NK-92 (cell line): ENCODE measurements around the gene JAK1.

Experiments
- DNase-seq: peaks from one replicate; lab custom pipeline; 2025; ENCODE audit not compliant: unreplicated experiment; lab: John Stamatoyannopoulos, UW

Gene JAK1

DNA sequence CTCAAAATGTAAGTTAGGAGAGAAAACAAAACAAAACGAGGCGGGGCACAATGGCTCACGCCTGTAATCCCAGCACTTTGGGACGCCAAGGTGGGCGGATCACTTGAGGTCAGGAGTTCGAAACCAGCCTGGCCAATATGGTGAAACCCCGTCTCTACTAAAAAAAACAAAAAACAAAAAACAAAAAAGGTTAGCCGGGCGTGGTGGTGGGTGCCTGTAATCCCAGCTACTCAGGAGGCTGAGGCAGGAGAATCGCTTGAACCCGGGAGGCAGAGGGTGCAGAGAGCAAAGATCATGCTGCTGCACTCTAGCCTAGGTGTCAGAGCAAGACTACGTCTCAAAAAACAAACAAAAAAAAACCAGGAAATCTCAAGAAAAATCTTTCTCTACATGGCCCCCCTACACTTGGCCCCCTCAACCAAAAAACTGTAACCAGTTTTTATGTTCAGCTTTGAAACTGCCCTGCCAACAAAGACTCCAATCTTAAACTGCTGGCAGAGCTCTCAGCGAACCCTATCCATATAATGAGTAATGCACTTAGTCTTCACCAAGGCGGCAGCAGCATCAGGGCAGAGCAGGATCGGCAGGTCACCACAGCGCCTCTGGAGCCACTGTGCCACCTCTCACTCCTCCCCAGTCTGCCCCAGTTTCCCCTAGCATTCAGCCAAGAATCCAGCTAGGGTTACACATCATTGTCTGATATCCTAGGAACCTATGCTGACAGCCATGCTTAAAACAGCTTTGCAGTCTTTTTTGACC is 71.7 kb downstream of the JAK1 start:
- no peak for DNase-seq

DNA sequence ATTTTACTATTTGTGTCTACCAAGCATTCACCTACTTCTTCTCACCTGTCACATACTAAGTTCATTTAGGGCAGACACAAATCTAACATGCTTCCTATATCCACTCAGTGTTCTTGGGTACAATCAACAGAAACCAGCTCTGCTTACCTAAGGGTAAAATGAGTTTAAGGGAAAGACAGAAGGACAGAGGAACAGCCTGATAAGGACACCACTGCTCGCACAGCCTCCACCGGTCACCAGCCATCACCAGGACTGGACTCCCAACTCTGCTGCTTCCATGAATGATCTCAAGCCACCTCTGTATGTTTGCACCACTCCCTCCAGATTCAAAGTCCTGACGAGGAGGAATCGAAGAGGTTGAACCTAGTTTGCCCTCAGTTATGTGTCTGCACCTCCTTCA is 72.4 kb downstream of the JAK1 start:
- no peak for DNase-seq

DNA sequence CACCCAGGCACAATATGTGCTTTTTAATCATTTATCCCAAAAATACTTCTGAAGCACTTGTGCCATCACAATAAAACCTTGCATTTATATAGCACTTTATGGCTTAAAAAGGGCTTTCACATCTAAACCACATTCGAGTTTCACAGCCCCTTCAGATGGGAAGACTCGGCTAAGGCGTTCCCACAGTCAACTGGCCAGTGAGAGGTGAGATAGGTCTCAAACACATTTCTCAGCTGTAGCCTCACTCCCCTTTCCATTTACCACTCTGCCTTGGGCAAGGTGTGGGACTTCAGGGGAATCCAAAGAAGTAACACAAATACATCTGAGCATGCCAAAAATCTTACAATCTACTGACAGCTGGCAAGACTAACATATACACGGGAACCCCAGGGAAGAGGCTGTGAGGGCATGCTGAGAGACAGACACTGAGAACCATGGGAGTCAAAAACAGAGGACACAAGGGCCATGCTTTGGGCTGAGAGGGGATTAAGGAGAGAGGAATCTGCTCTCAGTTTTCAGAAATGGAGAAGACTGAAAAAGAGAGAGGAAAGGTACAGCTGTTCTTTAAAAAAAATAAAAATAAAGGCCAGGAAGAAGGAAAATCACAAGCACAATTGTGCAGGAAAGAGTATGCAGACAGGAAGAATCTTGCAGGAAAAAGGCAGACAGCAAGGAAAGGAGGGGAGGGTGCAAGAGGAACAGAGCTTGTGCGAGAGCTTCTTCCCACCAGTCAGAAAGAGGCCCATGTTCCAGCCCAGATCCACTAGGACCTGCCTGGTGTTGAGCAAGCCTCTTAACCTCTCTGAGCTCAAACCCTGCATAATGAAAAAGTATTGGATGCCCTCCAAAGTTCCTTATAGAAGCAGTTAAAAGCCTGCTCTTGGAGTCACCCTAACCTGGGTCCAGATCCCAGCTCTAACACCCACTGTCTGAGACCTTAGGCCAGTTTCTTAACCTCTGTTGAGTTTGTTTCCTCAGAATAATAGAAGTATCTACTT is 73.5 kb downstream of the JAK1 start:
- DNase-seq = no peak

DNA sequence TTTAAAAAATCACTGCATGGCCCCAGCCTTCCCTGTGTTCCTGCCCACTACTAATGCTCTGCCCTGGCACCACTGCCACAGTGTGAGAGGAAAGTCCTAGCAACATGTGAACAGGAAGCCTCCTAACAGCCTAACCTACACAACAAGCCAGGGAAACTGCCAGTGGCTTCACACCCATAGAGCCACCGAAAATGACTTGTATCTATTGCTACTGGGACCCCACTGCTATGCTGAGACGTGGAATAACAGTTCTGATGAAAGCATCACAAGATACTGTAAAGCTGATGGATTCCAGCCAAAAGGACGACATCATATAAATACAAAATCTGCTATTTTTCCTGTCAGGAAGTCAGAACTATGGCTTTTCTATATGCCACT is 74.9 kb downstream of the JAK1 start:
- no peak for DNase-seq

DNA sequence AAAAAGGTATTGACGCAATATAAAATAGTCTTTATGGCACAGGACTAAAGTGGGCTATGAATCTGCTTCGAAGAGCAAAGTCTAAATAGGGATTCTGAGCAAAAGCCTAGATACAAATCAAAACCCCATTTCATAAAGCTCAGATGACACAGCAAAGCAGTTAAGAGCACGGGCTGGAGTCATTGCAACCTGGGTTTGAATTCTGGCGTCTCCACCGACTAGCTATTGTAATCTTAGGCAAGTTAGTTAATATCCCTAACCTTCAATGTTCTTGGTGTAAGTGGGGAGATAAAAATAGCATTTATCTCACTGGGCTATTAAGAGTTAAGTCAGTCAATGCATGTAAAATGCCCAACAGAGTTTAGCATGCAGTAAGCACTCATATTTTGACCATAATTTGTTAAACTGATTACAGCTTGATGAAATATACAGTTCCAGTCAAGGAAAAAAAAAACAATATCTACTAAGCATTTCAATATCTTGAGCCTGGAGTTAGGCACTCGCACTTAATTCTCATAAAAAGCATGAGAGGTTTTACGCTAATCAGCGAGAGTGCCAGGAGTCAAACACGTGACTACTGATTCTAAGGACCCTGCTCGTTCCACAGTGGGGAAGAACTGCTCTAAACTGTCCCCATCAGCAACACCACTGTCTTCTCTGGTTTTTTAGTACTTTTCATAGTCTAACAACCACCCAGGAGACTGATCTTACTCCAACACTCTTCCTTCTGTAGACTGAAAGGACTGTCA is 75.5 kb downstream of the JAK1 start:
- DNase-seq = no peak

DNA sequence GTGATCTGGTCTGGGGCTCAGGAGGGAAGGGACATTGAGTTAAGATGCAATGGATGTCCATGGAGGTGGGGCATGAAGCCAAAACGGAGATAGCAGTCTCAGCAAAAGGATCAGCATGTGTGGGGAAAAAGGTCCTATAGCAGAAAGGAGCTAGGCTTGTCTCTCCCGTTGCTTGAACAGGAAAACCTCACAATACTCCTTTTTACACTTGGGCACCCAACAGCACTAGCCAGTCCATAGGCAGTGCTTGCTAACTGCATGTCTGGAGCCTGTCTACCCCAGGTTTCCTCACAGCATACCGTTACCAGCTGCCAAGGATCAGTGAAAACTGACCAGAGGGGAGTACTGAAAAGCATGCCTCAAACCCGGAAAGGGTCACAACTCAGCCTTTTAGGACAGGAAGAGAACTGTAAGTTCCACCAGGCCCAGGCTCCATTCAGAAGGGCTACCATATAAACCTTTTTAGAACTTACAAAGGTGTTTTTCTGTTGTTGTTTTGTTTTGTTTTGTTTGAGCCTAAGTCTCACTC is 78.6 kb downstream of the JAK1 start:
- no peak for DNase-seq

DNA sequence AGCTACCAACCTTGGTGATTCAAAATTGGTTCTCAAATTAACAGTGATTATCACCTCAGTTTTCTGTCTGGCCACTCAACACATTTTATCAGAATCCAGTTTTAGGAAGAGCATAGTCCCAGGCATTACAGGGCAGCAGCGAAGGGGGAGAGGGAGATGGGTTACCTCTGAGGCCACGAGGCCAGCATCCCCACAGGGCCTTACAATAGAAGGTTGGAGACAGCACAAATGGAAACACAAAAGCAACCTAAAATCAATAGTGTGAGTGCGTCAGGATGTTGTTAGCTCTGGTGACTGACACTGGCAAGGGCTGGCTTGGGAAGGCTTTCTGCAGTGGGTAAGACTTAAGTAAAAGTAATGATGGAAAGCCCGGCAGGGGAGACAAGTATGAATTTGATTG is 79.5 kb downstream of the JAK1 start:
- DNase-seq = no peak

DNA sequence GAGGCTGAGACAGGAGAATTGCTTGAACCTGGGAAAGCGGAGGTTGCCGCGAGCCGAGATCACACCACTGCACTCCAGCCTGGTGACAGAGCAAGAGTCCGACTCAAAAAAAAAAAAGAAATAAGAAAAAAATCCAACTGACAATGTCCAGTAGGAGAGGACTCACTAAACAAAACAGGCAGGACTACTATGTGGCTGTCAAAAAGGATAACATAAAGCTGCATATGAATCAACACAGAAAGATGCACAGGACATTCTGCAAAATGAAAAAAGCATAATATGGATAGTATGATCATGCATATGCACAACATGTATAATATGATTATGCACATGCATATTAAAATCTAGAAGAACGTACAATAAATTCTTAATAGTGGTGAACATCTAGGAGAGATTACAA is 80.7 kb downstream of the JAK1 start:
- DNase-seq = no peak

DNA sequence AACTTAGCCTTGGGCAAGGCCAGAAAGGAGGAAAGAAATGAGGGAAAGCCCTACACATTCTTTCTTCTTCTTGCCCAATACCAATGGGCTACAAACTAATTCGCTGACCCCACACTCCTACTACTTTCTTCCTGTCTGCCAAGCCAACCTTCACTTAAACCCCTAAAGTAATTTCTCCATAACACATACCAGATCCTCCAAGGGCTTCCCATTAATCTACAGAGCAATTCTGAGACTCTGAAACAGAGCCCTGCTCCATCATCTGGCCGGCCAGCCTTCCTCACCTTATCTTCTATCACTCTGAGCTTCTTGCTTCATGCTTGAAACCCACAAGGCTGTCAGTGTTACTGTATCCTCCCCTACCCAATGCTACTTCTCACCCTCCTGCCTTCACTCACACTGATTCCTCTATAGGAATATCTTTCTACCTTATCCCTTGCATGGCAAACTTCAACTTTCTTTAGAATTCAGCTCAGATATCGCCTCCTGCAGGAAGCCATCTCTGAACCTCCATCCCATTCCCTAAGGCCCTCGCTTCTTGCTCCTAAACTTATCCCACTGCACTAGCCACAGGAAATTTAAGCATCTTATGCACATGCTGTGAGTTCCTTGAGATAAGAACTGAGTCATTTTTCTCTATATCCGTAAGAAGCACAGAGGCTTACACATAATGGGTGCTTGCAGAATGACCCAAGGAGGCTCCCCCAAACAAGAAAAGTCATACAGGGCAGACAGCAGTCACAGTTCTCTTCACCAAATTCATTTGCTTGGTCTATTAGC is 81.9 kb downstream of the JAK1 start:
- DNase-seq = no peak

DNA sequence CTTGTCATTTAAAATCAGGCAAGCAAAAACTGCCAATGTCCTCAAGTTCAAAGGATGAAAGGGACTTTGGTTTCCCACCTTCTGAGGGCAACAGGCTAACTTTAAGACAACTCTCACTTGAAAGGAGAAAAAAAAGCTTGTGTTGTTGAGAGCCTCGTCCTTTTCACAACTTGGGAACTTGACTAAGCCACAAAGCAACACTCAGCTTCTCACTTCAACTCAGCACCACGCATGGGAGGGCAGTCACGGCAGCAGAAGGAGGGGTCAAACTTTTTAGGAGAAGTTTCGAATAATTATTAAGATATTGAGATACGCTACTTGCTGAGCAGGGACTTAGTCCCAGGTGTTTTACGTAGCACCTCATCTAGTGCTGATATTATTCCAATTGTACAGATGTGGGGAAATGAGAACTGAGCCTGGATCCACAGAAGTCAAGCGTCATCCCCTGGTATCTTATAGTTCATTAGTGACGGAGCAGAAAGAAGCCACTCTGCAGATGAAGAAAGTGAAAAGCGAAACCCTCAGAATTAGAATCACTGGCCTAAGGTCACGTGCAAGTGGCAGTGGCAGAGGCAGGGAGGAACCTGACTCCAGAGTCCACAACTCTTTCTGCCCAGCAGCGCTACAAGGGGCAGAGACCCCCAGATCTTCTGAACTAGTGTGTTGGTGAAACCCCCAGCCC is 83.6 kb downstream of the JAK1 start:
- no peak for DNase-seq

DNA sequence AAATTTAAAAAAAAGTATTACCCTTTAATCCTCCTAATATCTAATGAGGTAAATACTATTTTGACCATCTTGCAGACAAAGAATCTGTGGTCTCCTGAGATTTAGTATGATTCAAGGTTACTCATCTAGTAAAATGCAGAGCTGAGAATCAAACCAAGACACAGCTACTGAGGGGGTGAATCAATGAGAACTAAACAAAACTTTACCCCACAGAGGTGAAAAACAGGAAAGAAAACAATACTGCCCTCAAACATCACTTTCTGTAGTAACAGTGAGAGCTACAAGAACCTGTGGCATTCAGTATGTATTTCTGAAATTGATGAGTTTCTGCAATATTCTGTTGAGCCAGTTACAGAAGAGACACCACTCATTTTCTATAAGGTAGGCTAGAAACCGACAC is 85.1 kb downstream of the JAK1 start:
- no peak for DNase-seq

DNA sequence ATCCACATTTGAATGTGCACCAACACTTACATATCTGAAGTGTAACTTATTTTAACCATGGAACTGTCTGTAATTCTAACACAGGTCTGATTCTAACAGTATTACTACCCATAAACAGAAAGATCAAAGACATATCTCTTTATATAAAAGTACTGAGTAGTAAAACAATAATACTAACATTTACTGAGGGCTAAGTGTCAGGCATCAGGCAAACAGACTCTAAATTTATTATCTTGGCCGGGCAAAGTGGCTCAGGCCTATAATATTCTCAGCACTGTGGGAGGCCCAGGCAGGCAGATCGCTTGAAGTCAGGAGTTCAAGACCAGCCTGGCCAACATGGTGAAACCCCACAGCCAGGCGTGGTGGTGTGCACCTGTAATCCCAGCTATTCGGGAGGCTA is 85.9 kb downstream of the JAK1 start:
- no peak for DNase-seq

DNA sequence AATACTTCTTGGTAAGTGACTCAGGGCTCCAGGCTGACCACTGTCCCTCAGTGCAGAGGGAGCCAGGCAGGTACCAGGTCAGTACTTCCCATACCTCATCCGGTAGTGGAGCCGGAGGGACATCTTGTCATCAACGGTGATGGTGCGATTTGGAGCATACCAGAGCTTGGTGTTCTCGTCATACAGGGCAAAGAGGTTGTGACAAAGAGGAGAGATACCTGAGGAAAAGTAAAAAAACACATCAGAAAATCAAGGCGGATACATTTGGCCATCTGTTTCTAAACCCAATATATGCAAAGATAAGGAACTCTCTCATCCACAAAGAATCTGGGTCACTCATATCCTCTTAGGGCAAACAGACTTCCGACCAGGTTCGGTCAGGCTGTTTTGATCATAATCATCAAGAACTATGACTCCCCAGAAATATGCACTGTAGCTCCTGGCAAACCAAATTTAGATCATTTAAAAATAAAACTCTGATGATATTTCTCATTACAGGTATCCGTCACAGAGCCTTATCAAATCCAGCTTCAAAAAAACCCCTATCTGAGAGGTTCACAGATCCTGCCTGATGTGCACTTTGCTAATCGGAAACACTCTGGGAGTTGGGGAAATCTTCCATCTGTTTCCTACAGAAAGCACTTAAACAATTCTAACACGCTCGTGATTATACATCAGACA is 87.3 kb downstream of the JAK1 start:
- no peak for DNase-seq

DNA sequence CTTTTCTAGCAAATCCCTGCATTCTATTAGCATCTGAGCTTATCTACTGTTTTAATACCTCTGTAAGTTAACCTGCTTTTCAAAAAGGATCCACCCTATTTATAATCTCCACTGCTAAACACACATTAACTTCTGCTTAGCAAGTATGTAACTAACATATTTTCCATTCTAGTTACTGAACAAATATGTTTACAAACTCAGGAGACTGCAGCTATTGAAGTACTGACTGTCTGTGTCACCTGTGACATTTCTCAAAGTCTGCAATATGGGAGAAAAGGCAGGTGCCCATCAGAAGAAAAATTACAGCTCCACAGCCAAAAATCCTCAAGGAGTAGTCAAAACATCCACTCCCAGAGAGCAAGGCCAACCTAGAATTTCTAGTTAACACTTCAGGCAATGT is 88.3 kb downstream of the JAK1 start:
- DNase-seq = no peak

DNA sequence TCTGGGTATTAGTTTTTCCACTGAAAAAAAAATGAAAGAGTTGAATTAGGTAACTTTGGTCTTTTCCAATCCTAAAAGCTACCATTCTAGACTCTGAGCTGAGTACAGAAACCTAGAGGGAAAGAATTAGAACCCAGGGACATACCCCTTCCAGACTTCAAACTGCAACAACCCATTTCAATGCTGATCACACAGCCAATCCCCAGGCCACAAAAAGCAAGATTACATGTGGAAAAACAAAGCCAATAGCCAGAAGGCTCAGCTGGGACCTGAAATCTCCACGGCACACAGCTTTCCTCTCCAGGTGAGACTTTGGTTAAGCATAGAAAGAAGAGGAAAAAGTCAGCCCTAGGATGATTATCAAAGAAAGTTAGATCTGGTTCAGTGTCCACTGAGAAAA is 88.8 kb downstream of the JAK1 start:
- DNase-seq = no peak

DNA sequence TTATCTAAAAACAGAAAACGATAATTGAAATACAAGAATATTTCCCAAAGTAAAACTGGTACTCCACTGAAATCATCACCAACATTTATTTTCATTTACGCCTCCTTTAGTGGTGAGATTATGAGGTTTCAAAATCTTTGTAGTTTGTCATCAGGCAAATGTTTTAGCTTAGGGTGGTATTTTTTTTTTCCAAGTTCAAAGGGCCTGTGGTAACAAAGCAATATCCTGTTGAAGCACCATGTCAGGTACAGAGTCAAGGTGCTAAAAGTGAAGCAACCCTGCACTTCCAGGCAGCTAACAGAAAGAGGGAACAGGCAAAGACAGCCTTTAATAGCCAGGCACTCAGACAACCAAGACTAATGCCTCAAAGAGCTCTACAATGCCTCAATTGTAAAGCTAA is 89.2 kb downstream of the JAK1 start:
- no peak for DNase-seq

DNA sequence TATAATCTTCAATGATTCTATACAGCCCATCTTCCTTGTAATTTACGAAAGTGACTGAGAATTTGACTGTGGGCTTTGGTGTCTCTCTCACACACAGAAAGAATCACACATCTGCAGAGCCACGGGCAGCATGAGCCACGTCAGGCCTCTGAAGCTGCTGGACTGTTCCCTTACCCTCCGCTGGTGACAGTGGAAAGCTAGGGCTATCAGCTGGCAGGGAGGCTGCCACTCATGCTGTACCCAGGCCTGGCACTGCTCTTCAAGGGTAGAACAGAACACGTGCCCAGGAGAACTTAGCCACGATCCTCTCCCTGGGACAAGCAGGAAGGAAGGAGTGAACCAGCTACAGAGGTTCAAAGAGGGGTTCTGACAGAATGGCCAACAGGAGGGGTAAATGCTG is 90.7 kb downstream of the JAK1 start:
- no peak for DNase-seq

DNA sequence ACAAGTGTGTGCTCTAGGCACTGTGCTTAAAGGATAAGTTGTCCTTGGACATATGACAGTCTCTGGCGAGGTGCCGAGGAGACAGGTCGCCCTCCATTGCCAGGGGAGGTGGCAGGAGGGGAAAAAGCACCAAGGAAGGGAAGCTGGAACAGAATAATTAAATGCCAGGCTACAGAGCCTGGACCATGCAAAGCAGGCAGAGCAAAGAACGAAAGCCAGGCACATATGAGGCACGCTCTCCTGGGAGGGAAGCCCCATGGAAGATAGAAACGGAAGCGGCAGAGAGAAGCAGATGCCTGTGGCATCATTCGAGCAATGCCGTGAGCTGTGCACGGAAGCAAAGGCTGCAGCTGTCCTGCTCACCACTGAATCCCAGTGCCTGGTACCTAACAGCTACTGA is 91.2 kb downstream of the JAK1 start:
- no peak for DNase-seq

DNA sequence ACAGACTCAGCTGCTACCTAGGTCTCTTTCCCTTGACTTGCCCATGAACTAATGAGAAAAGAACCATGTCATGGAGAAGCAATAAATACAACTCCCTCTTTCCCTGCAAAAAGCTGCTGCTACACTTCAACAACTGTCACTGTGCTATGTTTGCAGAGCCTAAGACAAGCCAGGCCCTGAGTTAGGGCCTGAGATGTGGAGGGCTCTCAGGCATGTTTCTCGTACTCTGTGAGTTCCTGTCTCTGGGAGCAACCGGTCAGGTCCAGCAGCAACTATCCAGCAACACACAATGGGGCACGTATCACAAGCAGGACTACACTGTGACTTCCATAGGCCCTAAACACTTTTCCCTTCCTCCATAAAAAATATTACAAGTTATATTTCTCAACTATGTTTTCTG is 91.7 kb downstream of the JAK1 start:
- DNase-seq = no peak
